GM13976 (cell line): ENCODE measurements around the gene OS9.

Source experiments
- DNase-seq: peaks from one replicate; pipeline ENCODE4 v3.0.0; 2012; ENCODE audit warnings: low spot score
- in situ Hi-C: fragments of 300-500 bp; cut with MboI; formaldehyde crosslinking; loops from one replicate; pipeline ENCODE4 v1.12.0; 2022; ENCODE audit warnings: low sequenced_read_pairs, mixed read lengths, inconsistent platforms; ENCODE audit not compliant: unreplicated experiment
- TF ChIP-seq, protein P1 (sequence below): IDR thresholded peaks from 2 replicates; pipeline ENCODE4 v1.5.1; 2012; ENCODE audit warnings: borderline replicate concordance, mild to moderate bottlenecking; ENCODE audit not compliant: insufficient read depth; ENCODE audit errors: extremely low read depth, missing control alignments, control extremely low read depth

The OS9 gene

DNA sequence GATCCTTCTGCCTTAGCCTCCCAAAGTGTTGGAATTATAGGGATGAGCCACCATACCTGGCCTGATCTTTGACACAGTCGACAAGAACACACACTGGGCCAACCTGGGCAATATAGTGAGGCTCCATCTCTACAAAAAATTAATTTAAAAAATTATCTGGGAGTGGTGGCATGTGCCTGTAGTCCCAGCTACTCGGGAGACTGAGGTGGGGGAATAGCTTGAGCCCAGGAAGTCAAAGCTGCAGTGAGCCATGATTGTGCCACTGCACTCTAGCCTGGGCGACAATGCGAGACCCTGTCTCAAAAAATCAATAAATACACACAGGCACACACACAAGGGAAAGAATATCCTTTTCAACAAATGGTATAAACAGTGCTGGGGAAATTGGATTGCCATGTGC, 6.1 kb upstream of the OS9 start:
- TF ChIP-seq, protein P1, sequence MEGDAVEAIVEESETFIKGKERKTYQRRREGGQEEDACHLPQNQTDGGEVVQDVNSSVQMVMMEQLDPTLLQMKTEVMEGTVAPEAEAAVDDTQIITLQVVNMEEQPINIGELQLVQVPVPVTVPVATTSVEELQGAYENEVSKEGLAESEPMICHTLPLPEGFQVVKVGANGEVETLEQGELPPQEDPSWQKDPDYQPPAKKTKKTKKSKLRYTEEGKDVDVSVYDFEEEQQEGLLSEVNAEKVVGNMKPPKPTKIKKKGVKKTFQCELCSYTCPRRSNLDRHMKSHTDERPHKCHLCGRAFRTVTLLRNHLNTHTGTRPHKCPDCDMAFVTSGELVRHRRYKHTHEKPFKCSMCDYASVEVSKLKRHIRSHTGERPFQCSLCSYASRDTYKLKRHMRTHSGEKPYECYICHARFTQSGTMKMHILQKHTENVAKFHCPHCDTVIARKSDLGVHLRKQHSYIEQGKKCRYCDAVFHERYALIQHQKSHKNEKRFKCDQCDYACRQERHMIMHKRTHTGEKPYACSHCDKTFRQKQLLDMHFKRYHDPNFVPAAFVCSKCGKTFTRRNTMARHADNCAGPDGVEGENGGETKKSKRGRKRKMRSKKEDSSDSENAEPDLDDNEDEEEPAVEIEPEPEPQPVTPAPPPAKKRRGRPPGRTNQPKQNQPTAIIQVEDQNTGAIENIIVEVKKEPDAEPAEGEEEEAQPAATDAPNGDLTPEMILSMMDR: no peak
- in situ Hi-C loops: no loop called here
- DNase-seq: no peak

DNA sequence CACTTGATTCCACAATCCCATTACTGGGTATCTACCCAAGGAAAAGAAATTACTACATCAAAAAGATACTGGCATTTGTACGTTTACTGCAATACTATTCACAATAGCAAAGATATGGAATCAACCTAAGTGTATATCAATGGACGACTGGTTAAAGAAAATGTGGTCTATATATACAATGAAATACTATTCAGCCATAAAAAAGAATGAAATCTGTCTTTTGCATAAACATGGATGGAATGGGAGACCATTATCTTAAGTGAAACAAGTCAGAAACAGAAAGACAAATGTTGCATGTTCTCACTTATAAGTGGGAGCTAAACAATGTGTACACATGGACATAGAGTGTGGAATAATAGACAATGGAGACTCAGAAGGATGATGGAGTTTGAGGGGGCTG, 5.0 kb upstream of the OS9 start:
- in situ Hi-C loops: no loop called here
- no peak for DNase-seq
- TF ChIP-seq, protein P1: no peak

DNA sequence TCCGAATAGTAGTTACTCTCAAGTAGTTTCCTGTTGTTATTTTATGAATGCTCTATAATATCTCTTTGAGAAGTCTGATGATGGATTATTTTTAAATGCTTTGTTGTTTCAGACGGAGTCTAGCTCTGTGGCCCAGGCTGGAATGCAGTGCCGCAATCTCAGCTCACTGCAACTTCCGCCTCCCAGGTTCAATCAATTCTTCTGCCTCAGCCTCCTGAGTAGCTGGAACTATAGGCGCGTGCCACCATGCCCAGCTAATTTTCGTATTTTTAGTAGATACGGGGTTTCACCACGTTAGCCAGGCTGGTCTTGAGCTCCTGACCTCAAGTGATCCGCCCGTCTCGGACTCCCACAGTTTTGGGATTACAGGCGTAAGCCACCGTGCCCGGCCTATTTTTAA, 1.4 kb upstream of the OS9 start:
- TF ChIP-seq, protein P1: no peak
- DNase-seq: no peak
- in situ Hi-C loops: no loop called here

DNA sequence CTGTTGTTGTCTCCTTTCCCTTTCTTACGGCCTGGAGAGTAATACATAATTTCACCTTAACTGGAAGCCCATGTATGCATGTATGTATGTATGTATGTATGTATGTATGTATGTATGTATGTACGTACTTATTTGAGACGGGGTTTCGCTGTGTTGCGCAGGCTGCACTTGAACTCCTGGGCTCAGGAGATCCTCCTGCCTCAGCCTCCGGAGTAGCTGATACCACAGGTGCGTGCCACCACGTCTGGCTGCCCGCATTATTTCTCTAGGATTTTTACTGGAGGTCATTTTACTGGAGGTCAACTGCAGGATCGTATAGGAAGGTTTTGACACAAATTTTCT, 644 bp upstream of the OS9 start:
- in situ Hi-C loops: no loop called here
- DNase-seq: no peak

DNA sequence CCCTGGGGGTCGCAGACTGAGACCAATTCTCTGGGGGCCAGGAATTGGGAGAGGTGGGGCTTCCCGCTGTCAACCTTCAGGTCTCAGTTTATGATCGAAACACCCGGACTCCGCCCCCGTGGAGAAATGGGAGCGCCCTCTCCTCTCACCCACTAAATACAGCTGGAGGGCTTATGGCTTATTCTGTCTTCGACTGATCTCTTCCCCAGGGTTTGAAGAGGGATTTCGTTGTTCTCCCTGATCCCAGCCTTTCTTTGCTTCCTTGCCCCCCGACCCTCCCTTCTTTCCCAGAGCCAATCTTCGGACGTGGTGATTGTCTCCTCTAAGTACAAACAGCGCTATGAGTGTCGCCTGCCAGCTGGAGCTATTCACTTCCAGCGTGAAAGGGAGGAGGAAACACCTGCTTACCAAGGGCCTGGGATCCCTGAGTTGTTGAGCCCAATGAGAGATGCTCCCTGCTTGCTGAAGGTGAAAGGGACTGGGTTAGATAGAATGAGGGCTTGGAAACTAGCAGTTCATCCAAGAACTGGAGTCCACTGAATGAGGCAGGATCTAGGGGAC, 607 bp downstream of the OS9 start:
- in situ Hi-C loops: no loop called here
- no peak for DNase-seq
- TF ChIP-seq, protein P1: no peak

More for the DNA sequence above, 644 bp upstream of the OS9 start:
- TF ChIP-seq, protein P1: no peak

DNA sequence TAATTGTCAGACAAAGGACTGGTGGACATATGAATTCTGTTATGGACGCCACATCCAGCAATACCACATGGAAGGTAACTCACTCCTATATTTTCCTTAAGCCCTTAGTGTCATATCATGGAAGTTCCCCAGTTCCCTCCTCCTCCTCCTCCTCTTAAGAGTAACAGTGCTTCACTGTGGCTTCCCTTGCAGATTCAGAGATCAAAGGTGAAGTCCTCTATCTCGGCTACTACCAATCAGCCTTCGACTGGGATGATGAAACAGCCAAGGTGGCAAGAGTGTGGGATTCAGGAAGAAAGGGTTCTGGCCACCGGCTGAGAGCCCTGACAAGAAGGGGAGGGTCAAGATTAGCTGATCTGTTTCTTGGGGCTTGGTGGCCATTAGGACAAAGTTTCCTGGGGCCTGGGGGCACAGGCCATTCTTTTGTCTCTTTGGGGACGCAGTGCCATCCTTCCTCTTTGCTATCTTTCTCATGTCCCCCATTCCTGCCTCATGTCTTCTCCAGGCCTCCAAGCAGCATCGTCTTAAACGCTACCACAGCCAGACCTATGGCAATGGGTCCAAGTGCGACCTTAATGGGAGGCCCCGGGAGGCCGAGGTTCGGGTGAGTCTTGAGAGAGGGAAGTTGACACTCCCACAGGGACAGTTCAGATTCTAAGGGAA, 2.0 kb downstream of the OS9 start:
- in situ Hi-C loops: no loop called here
- no peak for DNase-seq
- TF ChIP-seq, protein P1: no peak
